NCI-H2227 (cell line): ENCODE data around the gene TAS2R40.
"Not testable (repeated sequence)": the region's sequence is repeated elsewhere in the genome, so short reads cannot be mapped to it uniquely, and the experiment has no call there.

Experiments
- DNase-seq: peaks from one replicate; lab custom pipeline; 2025; ENCODE audit not compliant: unreplicated experiment; lab: John Stamatoyannopoulos, UW

Gene TAS2R40

DNA sequence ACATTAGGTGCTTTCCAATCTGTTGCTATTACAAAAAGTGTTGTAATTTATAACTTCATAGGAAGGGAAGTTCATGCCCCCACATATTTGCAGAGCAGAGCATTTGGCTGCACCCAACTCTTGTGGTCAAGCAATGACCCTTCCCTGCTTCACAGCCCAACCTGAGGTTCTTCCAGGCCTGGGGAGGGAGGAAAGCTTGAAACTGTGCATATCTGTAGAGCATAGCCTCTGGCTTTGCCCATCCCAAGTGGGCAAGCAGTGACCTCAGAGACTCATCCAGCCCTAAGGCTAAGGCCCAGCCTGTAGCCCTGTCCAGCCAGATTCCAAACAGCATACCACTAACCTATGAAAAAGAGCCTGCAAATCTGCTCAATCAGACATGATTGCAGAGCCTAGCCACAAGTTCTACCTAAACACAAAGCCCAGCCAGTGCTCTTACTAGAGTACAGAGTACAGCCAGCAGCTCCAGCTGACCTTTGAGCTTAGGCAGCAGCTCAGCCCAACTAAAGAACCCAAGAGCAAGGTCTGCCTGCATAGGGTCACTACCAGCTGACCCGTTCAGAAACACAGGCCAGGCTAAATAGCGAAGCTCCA lies 27.0 kb downstream of the TAS2R40 start:
- DNase-seq: no peak

DNA sequence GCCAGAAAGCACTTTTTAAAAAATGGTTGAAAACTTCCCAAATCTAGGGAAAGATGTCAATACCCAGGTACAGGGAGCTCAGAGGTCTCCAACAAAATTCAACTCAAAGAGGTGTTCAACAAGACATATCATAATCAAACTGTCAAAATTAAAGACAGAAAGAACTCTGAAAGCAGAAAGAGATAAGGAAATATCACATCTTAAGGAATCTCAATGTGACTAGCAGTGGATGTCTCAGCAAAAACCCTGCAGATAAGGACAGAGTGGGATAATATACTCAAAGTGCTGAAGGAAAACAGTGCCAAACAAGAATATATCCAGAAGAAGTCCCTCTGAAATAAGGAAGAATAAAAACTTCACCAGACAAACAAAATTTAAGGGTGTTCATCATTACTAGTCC lies 28.4 kb downstream of the TAS2R40 start:
- no peak for DNase-seq

DNA sequence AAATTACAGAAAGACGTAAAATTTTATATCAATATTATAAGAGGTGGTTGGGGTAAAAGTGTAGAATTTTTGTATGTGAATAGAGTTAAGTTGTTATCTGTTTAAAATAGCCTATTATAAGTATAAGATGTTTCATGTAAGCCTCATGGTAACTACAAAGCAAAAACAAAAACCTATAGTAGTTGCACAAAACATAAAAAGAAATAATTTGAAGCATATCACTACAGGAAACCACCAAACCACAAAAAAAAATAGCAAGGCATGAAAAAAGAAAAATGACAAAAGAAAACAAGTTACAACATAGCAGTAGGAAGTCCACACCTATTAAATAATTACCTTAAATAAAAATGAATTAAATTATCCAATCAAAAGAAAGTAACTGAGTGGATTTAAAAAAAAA lies 29.0 kb downstream of the TAS2R40 start:
- no peak for DNase-seq

DNA sequence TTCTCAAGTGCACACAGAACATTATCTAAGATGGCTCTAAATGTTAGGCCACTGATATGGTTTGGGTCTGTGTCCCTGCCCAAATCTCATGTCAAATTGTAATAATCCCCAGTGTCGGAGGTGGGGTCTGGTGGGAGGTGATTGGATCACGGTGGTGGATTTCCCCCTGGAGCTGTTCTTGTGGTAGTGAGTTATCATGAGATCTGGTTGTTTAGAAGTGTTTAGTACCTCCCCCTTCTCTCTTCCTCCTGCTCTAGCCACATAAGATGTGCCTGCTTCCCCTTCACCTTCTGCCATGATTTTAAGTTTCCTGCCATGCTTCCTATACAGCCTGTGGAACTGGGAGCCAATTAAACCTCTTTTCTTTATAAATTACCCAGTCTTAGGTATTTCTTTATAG lies 30.2 kb downstream of the TAS2R40 start:
- no peak for DNase-seq

DNA sequence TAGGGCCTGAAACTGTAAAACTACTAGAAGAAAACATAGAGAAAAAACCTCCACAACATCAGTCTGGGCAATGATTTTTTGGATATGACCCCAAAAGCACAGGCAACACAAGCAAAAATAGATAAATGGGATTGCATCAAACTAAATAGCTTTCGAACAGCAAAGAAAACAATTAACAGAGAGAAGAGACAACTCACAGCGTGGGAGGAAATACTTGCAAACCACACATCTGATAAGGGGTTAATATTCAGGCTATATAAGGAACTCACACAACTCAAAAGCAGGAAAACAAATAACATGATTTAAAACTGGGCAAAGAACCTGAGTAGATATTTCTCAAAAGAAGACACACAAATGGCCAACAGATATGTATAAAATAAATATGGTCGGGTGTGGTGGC lies 33.7 kb downstream of the TAS2R40 start:
- no peak for DNase-seq

DNA sequence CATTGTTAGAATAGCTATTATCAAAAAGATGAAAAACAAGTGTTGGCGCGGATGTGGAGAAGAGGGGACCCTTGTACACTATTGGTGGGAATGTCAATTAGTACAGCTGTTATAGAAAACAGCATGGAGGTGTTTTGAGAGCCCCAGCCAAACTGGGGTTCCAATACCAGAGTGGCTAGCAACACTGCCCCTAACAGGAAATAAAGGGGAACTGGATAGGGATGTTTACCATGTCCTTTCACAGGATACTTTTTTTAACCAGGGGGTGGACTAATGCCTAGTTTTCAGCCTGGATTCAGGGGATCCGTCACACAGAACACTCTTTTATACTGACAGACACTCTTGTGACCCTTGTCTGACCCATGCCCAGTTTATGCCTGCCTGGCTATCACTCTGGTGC lies 34.5 kb downstream of the TAS2R40 start:
- DNase-seq: no peak

DNA sequence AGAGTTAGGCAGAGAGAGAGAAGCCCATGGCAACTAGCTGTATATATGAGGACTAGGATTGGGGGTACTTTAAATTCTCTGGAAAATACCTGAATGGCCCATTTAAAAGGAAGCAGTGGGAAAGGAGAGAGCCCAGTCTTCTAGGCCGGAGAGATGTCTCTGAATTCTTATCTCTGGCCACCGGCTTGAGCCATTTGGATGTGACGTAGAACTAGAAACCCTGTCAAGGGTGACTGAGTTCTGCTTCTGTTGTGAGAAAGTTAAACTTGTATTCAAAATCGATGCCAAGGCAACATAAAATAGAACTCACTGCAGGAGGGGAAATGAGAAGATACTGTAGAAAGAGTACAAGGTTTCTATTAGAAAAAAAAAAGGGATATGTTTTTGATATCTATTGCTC lies 35.1 kb downstream of the TAS2R40 start:
- no peak for DNase-seq

DNA sequence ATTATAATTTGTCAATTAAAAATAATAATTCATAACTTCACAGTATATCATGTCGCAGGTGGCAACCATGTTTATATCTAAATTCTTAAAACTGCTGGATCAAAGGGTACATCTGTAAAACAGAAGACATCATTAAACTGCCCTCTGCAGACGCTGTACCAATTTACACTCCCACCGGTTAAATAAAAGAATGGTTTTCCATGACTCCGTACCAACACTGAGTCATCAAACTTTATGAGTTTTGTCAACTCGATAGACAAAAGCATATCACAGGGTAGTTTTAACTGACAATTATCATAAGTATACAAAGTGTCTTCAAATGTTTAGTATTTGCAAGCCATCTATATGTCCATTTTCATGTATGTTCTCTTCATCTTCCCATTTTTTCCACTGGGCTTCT lies 35.7 kb downstream of the TAS2R40 start:
- DNase-seq: no peak

DNA sequence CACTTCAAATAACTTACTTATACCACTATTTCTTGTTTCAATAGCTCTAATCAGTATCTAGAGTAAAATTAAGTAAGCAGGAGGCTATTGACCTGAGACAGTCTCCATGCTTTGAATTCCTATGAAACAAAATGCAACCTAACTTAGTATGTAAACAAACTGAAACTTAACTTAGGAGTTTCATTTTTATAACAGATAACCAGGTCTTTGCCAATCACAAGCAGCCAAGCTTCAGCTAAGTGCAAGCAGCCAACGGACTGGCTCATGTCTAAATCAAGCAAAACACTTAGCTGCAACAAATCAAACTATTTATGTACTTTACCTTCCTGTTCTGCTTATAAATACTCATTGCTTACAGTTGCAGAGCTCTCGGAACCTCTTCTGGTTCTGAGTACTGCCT lies 37.0 kb downstream of the TAS2R40 start:
- DNase-seq: no peak

DNA sequence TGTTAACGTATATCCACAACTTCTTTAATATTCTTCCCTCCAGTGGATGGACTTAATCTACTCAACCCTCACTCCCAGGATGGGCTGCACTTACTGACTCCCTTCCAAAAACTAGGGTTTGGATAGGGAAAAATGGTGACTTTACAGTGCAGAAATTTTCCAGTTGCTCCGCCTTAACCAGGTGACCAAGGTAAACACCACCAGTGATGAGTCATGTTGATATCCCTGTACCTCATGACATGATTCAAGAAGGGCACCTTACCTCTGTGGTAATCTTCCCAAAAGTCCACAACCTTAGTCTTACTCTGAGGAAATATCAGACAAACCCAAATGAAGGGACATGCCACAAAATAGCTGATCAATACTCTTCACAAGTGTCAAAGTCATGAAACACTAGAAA lies 37.9 kb downstream of the TAS2R40 start:
- no peak for DNase-seq

DNA sequence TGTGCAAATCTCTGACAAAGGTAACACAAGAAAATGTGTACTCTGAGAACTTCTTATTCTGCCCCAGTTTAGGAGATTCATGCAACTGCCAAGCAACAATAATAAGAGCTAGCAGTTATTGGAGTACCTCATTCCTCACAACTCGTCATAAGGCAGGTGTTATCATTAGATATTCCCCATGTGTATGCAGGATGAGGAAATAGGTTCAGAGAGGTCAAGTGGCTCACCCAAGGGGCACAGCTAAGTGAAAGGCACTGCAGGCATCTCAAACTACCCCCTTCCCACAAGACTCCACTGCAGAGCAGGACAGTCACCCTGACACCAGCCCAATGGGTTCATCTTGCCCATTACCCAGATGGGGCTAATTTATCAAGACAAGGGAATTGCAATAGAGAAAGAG lies 40.1 kb downstream of the TAS2R40 start:
- no peak for DNase-seq

DNA sequence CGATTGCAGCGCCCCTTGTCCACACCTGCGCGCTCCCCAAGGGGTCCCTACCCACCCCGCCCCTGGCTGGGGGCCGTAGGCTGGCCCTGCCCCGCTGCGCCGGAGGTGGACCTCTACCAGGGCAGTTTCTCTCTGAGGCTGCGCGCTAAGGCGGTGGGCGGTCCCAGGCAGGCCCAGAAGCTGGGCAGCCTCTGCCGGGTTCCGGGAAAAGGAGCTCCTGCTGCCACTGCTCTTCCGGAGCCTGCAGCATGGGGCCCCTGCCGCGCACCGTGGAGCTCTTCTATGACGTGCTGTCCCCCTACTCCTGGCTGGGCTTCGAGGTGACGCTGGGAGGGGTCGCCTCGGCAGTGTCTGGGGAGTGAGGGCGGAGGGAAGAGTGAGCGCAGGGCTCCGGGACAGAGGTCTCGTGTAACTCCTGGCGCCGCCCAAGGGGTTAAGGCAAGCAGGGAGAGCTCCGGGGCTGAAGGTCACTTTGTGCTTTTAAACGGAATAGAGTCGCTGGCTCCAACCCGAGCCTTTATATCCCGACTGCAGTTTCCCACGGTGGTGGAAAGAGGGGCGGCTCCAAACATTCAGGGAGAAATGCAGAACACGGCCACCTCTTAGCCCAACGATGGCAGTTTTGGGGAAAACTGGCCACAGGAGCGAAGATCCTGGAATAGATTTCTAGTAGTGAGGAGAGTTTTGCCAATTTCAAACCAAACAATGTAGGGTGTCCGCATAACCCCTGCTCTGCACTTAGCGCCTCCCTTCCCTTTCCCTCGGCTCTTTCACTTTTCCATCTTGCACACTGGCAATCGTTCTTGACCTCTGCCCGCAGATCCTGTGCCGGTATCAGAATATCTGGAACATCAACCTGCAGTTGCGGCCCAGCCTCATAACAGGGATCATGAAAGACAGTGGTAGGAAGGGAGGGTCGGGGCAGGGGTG lies 41.7 kb downstream of the TAS2R40 start, which contains the start of gene GSTK1:
Gene GSTK1, plus strand, starts transcription at position 176 of the 930 bp plus-strand sequence. Its CDS starts 73 bp downstream, at position 249.
- peak; percentile 83 for DNase-seq

DNA sequence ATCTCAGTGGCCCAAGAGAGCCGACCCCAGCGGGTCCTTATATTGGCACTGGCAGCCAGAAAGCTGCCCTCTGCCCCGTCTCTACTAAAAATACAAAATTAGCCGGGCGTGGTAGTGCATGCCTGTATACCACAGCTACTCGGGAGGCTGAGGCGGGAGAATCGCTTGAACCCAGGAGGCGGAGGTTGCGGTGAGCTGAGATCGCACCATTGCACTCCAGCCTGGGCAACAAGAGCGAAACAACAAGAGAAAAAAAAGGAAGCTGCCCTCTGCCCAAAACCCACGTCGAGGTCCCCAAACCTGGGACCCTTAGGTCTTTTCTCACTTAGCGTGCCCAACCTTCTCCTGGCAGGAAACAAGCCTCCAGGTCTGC lies 42.3 kb downstream of the TAS2R40 start:
- DNase-seq: not testable (repeated sequence)

DNA sequence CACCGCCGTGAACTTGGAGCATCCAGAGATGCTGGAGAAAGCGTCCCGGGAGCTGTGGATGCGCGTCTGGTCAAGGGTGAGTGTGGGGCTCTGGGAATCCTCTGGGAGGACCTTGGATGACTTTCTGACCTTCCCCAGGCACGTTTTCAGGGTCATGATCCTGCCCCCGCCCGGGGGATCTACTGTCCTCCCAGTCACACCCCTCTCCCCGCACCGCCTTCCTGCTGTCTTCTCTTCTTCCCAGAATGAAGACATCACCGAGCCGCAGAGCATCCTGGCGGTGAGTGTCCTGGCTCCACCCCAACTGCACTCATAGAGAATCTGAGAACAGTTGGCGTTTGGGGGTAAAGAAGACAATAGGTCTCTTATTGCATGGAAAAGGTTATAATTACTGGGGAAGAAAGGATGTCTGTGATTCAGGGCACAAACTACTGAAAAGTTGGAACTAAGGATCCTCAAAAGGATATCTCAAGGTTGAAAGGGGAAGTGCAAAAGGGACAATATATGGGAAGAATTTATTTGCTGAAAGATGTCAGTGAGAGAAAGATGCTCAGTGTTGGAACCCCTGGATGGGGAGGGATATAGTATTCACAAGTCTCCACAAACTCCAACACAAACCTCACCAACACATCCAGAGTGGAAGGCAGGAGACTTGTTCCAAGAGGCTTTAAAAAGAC lies 43.3 kb downstream of the TAS2R40 start:
- no peak for DNase-seq

DNA sequence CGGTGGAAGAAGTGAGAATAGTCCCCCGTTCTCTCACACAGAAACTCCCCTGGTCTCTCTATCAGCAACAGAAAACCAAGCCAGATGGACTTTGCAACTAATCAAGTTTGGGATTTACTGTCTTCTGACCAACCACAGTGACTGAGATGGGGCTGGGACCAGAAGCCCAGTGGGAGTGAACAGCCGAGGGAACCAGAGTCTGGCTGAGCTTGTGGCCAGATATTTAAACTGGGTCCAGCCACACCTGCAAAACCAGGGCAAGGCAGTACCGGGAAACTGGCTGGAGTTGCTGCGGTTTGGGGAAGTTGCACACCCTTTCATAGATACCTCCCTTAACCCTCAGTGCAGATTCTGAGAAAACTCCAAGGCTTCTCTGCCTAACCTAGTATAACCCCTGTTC lies 47.4 kb downstream of the TAS2R40 start:
- DNase-seq: no peak

DNA sequence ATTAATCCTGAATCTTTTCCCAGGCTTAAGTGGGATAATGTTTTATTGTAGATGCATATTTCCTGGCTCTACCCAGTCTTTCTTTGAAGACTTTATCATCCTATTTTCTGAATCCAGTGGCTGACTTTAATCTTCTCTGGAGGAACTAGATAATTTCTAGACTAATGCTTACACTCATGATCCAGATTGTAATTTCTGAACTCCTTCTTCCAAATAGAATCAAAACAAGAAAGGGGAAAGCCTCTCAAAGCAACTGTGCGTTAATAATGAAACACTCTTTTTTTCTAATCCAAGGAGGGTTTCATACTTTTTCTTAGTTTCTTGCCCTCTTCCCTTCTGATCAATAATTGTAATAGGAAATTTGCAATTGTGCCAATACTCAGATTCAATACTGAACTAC lies 49.4 kb downstream of the TAS2R40 start:
- no peak for DNase-seq
